ENCODE results near the gene RGS19. TPM values are rescaled to one million over a fixed set of nuclear protein-coding genes. Genes with fewer than 3 reads are reported as not detected.

Gene RGS19
- total RNA-seq, 1 experiment from 2014 or later: 18.5 TPM

DNA sequence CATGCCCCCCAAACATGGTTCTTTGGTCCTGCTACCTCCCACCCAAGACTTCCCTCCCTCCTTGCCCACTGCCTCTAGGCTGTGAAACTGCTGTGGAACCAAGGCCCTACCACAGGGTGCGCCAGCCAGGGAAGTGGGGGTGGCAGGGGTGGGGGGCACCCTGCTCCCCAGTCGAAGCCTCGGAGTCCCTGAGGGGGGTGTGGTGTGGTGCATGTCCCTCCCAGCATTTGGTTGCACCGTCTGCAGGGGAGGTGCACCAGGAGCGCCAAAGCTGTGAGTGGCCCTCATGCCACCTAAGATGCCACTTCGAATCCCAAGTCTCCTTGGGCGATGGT is 1.8 kb downstream of the RGS19 start:
- no peak for DNase-seq (ENCODE audit: low spot score)

DNA sequence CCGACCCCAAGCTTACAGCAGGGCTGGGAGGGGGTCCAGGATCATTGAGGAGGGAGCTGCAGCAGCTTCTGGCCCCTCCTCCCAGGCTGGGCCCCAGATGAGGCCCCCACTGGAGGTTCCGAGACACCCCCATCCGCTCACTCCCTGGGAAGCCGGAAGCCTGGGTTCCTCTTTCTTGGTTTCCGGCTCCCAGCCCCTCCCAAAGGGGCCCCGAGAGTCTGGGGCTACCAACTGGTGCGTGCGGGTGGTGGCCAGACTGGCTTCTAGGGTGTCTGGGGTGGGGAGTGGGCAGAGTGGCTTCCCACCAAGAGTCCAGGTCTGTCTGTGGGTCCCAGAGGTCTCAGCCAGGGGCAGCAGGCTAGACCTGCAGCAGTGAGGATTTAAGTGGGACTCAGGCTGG is 2.2 kb downstream of the RGS19 start:
- DNase-seq (ENCODE audit: low spot score): no peak

DNA sequence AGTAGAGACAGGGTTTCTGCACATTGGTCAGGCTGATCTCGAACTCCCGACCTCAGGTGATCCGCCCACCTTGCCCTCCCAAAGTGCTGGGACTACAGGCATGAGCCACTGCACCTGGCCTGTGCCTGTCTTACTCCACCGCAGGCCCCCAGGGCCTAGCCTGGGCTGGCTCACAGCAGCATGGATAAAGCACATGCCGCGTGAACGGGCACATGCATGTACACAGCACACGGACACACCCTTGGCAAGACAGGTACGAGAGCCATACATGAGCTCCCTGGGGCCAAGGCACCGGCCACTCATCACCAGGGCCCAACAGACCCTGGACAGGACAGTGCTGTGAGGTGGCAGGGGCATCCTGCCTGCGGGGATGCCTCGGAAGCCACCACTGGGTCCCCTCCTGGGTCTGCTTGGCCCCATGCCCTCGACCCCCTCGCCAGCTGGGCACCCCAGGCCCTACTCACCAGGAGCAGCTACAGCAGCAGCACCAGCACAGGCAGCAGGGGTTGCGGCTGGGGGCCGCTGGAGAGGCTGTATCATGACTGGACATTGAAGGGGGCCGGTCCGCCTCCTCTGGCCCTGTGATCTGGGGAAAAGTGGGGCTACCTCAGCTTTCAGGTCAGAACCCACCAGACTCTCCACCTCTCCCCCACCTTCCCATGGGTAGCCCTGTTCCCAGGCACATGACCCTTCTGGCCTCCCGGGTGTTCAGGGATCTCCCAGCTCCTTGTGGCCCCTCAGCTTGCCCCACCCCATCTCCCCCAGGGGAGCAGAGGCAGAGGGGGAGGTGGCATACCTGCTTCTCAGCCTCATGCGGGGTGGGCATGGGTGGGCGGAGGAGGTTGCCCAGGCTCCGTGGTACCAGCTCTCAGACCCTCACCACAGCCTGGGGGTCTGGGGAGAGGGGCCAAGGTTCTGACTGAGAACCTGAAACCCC is 3.0 kb downstream of the RGS19 start:
- DNase-seq (ENCODE audit: low spot score): no peak

DNA sequence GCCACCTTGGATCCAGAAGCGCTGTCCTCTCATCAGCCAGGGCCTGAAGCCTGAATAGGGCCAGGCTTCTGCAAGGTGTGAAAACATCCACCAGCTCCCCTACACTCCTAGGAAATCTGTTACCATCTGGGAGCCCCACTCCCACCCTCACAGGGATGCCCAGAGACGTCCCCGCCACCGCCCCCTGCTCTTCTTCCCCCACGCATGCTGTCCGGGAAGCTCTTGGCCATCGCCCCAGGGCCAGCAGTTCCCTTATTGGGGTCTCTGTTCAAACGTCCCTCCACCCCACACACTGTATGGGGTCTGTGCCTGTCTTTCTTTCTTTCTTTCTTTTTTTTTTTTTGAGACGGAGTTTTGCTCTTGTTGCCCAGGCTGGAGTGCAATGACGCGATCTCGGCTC is 3.8 kb downstream of the RGS19 start:
- no peak for DNase-seq (ENCODE audit: low spot score)

DNA sequence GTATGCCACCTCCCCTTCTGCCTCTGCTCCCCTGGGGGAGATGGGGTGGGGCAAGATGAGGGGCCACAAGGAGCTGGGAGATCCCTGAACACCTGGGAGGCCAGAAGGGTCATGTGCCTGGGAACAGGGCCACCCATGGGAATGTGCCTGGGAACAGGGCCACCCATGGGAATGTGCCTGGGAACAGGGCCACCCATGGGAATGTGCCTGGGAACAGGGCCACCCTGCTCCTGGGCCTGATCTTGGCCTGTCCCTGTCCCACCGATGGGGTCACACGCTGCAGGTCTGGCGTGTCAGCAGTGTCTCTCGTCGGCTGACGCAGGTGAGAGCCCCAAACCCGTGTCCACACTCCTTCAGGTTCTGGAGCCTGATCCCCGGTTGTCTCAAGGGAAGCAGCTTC is 4.4 kb downstream of the RGS19 start:
- no peak for DNase-seq (ENCODE audit: low spot score)

DNA sequence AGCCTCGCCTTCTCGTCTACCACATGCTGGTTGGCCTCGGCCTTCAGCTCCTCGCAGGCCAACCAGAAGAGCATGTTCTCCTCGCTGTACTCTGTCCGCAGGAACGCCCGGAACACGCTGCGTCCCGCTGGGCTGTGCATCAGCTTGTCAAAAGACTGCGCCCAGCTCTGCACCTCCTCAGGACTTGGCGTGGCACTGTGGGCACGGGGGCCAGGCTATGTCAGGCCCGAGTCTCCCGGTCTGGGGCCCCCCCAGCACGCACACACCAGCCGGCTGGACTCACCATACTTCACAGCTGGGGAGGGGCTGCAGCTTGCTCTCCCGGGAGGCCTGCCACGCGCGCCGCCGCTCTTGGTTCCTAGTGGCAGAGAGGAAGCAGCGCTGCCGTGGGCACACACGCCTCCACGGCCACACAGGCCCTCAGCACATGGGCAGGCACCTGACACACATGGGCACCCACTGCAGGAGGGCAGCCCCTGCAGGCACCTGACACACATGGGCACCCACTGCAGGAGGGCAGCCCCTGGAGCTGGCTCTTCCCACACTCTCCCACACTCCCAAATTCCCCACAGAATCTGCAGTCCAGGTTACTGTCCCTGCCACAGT is 5.0 kb downstream of the RGS19 start:
- no peak for DNase-seq (ENCODE audit: low spot score)

DNA sequence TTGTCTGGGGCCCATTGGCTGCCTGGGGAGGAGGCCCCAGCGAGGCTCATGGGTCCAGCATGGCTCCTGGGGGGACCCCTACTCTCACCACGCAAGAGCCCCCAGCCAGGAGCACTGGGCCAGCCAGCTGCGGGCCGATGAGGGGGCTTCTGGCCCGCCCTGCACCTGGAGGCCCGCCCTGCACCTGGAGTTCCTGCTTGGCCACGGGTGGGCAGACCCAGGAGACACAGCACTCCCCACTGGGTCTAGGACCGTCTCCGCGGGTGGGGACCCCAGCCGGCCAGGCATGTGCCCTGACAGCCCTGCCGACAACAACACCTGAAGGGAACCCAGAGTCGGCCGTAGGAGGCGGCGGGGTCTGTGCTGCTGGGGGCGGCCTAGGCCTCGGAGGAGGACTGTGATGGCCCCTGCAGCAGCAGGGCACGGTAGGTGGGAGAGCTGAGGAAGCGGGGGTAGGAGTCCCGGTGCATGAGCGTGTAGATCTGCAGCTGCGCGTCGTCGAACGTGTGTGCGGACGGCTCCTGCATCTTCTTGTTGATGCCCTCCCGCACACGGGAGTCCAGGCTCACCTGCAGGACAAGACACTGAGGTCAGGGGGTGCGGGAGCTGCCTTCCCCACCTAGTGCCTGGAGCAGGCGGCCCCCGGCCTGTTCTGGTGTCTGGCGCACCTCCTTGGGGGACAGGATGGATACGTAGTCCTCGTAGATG is 5.7 kb downstream of the RGS19 start:
- DNase-seq (ENCODE audit: low spot score): no peak

DNA sequence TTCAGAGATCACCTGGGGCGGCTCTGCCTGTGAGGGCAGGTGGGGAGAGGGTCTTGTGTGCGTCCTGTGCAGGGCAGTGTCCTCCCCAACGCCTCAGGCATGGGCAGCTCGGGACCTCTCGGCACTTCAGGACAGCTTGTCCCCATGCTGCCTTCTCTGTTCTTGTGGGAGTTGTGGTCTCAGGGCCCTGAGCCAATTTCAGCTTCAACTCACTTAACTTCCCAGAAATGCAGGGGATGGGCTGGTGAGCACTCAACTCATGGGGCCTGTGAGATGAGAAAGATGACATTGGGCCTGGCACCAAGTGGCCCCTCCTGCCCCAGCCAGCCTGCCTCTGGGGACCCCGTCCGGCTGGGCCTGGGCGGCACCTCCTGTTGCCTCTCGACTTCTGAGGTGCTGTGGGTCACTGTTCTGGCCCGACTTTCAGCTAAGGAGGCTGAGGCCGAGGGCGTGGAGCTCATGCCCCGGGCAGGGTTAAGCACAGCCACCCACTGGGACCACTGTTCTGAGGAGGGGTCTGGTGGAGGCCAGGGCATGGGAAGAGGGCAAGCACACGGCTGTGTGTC is 6.7 kb downstream of the RGS19 start:
- no peak for DNase-seq (ENCODE audit: low spot score)

GRCh38 chr20:64071341-64072332 is 7.7 kb downstream of the RGS19 start:
- DNase-seq (ENCODE audit: low spot score): no peak

- DNase-seq (ENCODE audit: low spot score): no peak
Observed at GRCh38 chr20:64070244-64070993, 8.9 kb downstream of the RGS19 start.

DNA sequence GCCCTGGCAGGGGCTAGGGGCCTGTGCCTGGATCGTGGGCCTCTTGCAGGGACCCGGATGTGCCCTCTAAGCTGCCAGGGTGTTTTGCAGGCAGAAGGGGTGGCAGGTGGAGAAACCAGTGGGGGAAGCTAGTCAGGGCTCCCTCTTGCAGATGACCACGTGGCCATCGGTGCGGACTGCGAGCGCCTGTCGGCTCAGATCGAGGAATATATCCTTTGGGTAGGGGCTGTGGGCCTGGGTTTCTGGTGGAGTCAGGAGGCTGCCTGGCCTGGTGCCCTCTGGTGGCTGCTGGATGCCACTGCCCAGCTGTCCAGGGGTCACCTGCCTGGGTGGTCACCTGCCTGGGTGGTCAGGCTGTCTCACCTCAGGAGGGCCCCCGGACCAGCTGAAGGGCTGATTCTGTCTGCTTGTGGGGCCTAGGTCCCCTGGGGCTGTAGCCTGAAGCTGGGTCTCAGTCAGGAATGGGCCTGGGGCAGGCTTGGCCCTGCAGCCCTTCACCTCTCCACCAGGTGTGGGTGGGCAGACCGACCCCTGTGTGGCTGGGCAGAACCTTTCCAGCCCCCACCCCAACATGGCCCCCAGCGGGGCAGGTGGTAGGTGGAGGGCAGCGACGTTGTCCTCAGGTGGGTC is 9.6 kb downstream of the RGS19 start:
- no peak for DNase-seq (ENCODE audit: low spot score)

DNA sequence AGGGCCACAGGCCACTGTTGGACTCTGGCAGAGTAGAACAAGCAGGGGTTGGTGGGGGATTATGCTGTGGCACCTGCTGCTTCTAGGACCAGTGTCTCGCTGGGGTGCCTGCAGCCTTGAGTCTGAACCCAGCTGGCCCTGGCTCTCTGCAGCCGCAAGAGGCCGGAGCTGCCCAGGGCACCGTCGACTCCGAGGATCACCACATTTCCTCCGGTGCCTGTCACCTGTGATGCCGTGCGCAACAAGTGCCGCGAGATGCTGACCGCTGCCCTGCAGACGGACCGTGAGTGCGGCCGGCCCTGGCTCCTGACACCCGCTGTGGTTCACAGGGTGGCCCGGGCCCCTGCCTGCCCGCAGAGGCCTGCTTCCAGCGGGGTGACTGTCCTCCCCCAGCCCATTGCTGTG is 10.1 kb downstream of the RGS19 start:
- DNase-seq (ENCODE audit: low spot score): no peak

GRCh38 chr20:64068386-64069208 is 10.7 kb downstream of the RGS19 start:
- no peak for DNase-seq (ENCODE audit: low spot score)

DNA sequence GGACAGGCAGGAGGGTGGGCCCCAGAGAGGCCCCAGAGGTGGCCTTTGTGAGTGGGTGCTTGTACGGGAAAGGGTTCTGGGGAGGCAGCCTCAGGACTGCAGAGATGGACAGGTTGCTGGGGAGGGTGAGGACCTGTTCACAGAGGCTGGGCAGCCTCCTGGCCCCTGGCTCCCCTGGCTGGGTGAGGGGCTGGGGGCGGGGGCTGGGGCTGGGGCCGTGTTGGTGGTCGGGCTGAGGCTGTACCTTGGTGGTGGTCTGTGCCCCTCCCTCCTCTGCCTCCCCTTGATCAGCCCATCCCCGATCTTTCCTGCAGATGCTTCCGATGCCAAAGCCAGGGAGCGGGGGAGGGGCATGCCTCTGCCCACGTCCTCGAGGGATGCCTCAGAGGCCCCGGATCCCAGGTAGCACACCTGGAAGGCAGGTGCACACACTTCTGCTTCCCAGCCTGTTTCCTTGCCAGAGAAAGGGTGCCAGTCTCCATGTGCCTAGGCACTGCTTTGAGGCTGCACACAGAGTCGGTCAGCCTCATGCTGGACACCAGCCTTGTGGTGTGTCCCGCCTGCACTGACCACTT is 11.5 kb downstream of the RGS19 start:
- no peak for DNase-seq (ENCODE audit: low spot score)

- DNase-seq (ENCODE audit: low spot score): no peak
Observed at GRCh38 chr20:64067005-64067632, 12.2 kb downstream of the RGS19 start.

- peak; percentile 94 for DNase-seq (ENCODE audit: low spot score)
Observed at GRCh38 chr20:64065974-64066343, 13.4 kb downstream of the RGS19 start.

DNA sequence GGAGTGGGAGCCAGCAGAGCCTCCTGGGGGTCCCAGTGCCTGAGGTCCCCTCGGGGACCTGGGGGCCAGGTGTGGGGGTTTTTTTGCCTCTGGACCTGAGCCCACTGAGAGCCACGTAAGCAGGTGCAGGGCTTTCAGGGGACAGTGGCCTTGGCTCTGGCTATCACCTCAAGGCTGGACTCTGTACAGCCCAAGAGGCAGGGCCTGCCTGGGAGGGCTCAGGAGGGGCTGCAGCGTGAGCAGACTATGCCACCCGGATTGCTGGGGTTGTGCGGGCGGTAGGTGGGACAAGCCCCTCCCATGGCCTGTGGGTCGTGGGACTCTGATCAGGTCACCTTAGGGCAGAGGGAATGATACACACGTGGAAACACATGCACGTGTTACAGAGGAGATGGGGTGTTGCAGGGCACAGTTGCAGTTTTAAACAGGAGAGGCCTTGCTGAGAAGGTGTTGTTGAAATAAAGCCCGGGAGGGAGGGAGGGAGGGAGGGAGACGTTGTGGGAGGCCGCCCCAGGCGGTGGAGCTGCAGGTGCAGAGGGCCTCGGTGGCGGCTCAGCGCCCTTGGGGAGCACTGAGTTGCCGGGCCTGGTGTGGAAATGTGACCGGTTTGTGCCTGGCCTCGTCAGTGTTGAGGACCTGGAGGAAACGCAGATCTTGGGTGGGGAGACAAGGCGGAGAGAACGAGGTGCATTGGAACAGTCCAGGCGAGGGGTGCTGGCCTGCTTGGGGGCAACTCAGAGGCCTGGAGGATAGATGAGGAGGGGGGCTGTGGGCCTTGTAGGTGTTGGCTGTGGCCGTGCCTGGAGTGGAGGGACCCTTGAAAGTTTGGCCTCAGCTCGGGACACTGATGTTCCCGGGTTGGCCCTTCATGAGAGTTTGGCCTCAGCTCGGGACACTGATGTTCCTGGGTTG is 14.0 kb downstream of the RGS19 start:
- no peak for DNase-seq (ENCODE audit: low spot score)

Data from H4 (cell line).